ENCODE data around the gene SCGN.

Gene SCGN

GRCh38 chr6:25685896-25686295 is 33.9 kb downstream of the SCGN start:
- DNase-seq (ENCODE audit: low read depth, low spot score), result no peak

GRCh38 chr6:25686856-25687255 is 34.8 kb downstream of the SCGN start:
- DNase-seq (ENCODE audit: low read depth, low spot score), result no peak

- no peak for DNase-seq (ENCODE audit: low read depth, low spot score)
Measured at GRCh38 chr6:25689966-25690365, 38.0 kb downstream of the SCGN start.

- DNase-seq (ENCODE audit: low read depth, low spot score), result no peak
Measured at GRCh38 chr6:25691894-25692293, 39.9 kb downstream of the SCGN start.

GRCh38 chr6:25692472-25692871 is 40.5 kb downstream of the SCGN start:
- DNase-seq (ENCODE audit: low read depth, low spot score), result no peak

- DNase-seq (ENCODE audit: low read depth, low spot score), result no peak
Measured at GRCh38 chr6:25694366-25694765, 42.4 kb downstream of the SCGN start.

GRCh38 chr6:25695671-25696070 is 43.7 kb downstream of the SCGN start:
- DNase-seq (ENCODE audit: low read depth, low spot score), result no peak

- DNase-seq (ENCODE audit: low read depth, low spot score), result no peak
Measured at GRCh38 chr6:25697537-25698340, 45.7 kb downstream of the SCGN start.

GRCh38 chr6:25698631-25699030 is 46.6 kb downstream of the SCGN start:
- no peak for DNase-seq (ENCODE audit: low read depth, low spot score)

GRCh38 chr6:25699649-25700048 is 47.6 kb downstream of the SCGN start:
- no peak for DNase-seq (ENCODE audit: low read depth, low spot score)

GRCh38 chr6:25700761-25701160 is 48.7 kb downstream of the SCGN start:
- no peak for DNase-seq (ENCODE audit: low read depth, low spot score)

- DNase-seq (ENCODE audit: low read depth, low spot score), result no peak
Measured at GRCh38 chr6:25701807-25702206, 49.8 kb downstream of the SCGN start.

- no peak for DNase-seq (ENCODE audit: low read depth, low spot score)
Measured at GRCh38 chr6:25703005-25703404, 51.0 kb downstream of the SCGN start.

- DNase-seq (ENCODE audit: low read depth, low spot score), result no peak
Measured at GRCh38 chr6:25704001-25704400, 52.0 kb downstream of the SCGN start.

- no peak for DNase-seq (ENCODE audit: low read depth, low spot score)
Measured at GRCh38 chr6:25706314-25707014, 54.4 kb downstream of the SCGN start.

- no peak for DNase-seq (ENCODE audit: low read depth, low spot score)
Measured at GRCh38 chr6:25709761-25710160, 57.7 kb downstream of the SCGN start.

- DNase-seq (ENCODE audit: low read depth, low spot score), result no peak
Measured at GRCh38 chr6:25710287-25710686, 58.3 kb downstream of the SCGN start.

- no peak for DNase-seq (ENCODE audit: low read depth, low spot score)
Measured at GRCh38 chr6:25713824-25714223, 61.8 kb downstream of the SCGN start.

GRCh38 chr6:25714765-25715164 is 62.8 kb downstream of the SCGN start:
- DNase-seq (ENCODE audit: low read depth, low spot score), result no peak

- DNase-seq (ENCODE audit: low read depth, low spot score), result no peak
Measured at GRCh38 chr6:25715794-25716193, 63.8 kb downstream of the SCGN start.

GRCh38 chr6:25717866-25718740 is 66.1 kb downstream of the SCGN start:
- DNase-seq (ENCODE audit: low read depth, low spot score), result peak; percentile 7
